Measurements from ENCODE around the gene USP17L28.
A peak's percentile ranks its signal among the peaks of the same experiment; 100 is the strongest.
"Not testable (repeated sequence)": the region's sequence is repeated elsewhere in the genome, so short reads cannot be mapped to it uniquely, and the experiment has no call there.

USP17L28 gene

GRCh38 chr4:9348593-9348992, at the start of gene USP17L28:
TSS of gene USP17L28 (plus strand) at chr4:9348893. CDS start at chr4:9348893, 0 bp downstream.
- not testable (repeated sequence) for H3K4me3 Mint-ChIP-seq, H3K36me3 Mint-ChIP-seq, H3K4me1 Mint-ChIP-seq, H3K9me3 Mint-ChIP-seq, H3K27ac Mint-ChIP-seq, H3K27me3 Mint-ChIP-seq

GRCh38 chr4:9324191-9324590, 24.5 kb upstream of the USP17L28 start:
- not testable (repeated sequence) for H3K9me3 Mint-ChIP-seq, H3K4me3 Mint-ChIP-seq, H3K27me3 Mint-ChIP-seq, H3K4me1 Mint-ChIP-seq, H3K27ac Mint-ChIP-seq, H3K36me3 Mint-ChIP-seq

- H3K4me3 Mint-ChIP-seq, result not testable (repeated sequence)
These were observed 23.8 kb upstream of the USP17L28 start, which contains the start of gene USP17L24 for GRCh38 chr4:9324865-9325264. TSS of gene USP17L24 (plus strand) at chr4:9325165. CDS start at chr4:9325165, 0 bp downstream.

GRCh38 chr4:9329611-9330010, 19.1 kb upstream of the USP17L28 start, which contains the start of gene USP17L25:
TSS of gene USP17L25 (plus strand) at chr4:9329911. CDS start at chr4:9329911, 0 bp downstream.
- not testable (repeated sequence) for H3K4me1 Mint-ChIP-seq, H3K9me3 Mint-ChIP-seq, H3K4me3 Mint-ChIP-seq, H3K27me3 Mint-ChIP-seq, H3K36me3 Mint-ChIP-seq, H3K27ac Mint-ChIP-seq

More at GRCh38 chr4:9324865-9325264, 23.8 kb upstream of the USP17L28 start, which contains the start of gene USP17L24:
- H3K27me3 Mint-ChIP-seq, H3K27ac Mint-ChIP-seq, H3K36me3 Mint-ChIP-seq, H3K4me1 Mint-ChIP-seq, H3K9me3 Mint-ChIP-seq: not testable (repeated sequence)

GRCh38 chr4:9334358-9334757, 14.3 kb upstream of the USP17L28 start, which contains the start of gene USP17L26:
TSS of gene USP17L26 (plus strand) at chr4:9334658. CDS start at chr4:9334658, 0 bp downstream.
- not testable (repeated sequence) for H3K36me3 Mint-ChIP-seq, H3K4me1 Mint-ChIP-seq, H3K27me3 Mint-ChIP-seq, H3K9me3 Mint-ChIP-seq, H3K27ac Mint-ChIP-seq, H3K4me3 Mint-ChIP-seq

- not testable (repeated sequence) for H3K9me3 Mint-ChIP-seq, H3K4me1 Mint-ChIP-seq, H3K36me3 Mint-ChIP-seq, H3K4me3 Mint-ChIP-seq, H3K27ac Mint-ChIP-seq, H3K27me3 Mint-ChIP-seq
These were observed 9.6 kb upstream of the USP17L28 start, which contains the start of gene USP17L5 for GRCh38 chr4:9339103-9339502. TSS of gene USP17L5 (plus strand) at chr4:9339403. CDS start at chr4:9339403, 0 bp downstream.

- not testable (repeated sequence) for H3K4me1 Mint-ChIP-seq, H3K9me3 Mint-ChIP-seq, H3K27ac Mint-ChIP-seq, H3K27me3 Mint-ChIP-seq, H3K4me3 Mint-ChIP-seq, H3K36me3 Mint-ChIP-seq
These were observed 4.8 kb upstream of the USP17L28 start, which contains the start of gene USP17L27 for GRCh38 chr4:9343848-9344247. TSS of gene USP17L27 (plus strand) at chr4:9344148. CDS start at chr4:9344148, 0 bp downstream.

GRCh38 chr4:9350866-9351265, 2.2 kb downstream of the USP17L28 start:
- not testable (repeated sequence) for H3K27me3 Mint-ChIP-seq, H3K36me3 Mint-ChIP-seq

GRCh38 chr4:9353338-9353737, 4.6 kb downstream of the USP17L28 start, which contains the start of gene USP17L29:
TSS of gene USP17L29 (plus strand) at chr4:9353638. CDS start at chr4:9353638, 0 bp downstream.
- H3K9me3 Mint-ChIP-seq, H3K27ac Mint-ChIP-seq, H3K4me3 Mint-ChIP-seq, H3K36me3 Mint-ChIP-seq, H3K27me3 Mint-ChIP-seq, H3K4me1 Mint-ChIP-seq: not testable (repeated sequence)

More at GRCh38 chr4:9350866-9351265, 2.2 kb downstream of the USP17L28 start:
- H3K4me1 Mint-ChIP-seq, H3K4me3 Mint-ChIP-seq, H3K27ac Mint-ChIP-seq, H3K9me3 Mint-ChIP-seq: not testable (repeated sequence)

- H3K27me3 Mint-ChIP-seq, H3K27ac Mint-ChIP-seq, H3K9me3 Mint-ChIP-seq, H3K4me1 Mint-ChIP-seq, H3K4me3 Mint-ChIP-seq, H3K36me3 Mint-ChIP-seq: not testable (repeated sequence)
These were observed 14.1 kb downstream of the USP17L28 start, which contains the start of gene USP17L30 for GRCh38 chr4:9362829-9363228. TSS of gene USP17L30 (plus strand) at chr4:9363129. CDS start at chr4:9363129, 0 bp downstream.

GRCh38 chr4:9379881-9380280, 31.2 kb downstream of the USP17L28 start:
- not testable (repeated sequence) for H3K36me3 Mint-ChIP-seq, H3K9me3 Mint-ChIP-seq, H3K27me3 Mint-ChIP-seq, H3K4me1 Mint-ChIP-seq, H3K27ac Mint-ChIP-seq
- peak overlapping the region; percentile 11 for H3K4me3 Mint-ChIP-seq

- not testable (repeated sequence) for H3K36me3 Mint-ChIP-seq, H3K27ac Mint-ChIP-seq, H3K9me3 Mint-ChIP-seq, H3K4me1 Mint-ChIP-seq, H3K27me3 Mint-ChIP-seq
- peak overlapping the region; percentile 57 for H3K4me3 Mint-ChIP-seq
These were observed 32.4 kb downstream of the USP17L28 start for GRCh38 chr4:9381012-9381534.

GRCh38 chr4:9384126-9384525, 35.4 kb downstream of the USP17L28 start:
- Mint-ChIP-seq H3K27me3 (no peaks in the 10 kb centered on the region), H3K27ac (no peak overlapping the region), H3K4me1 (peaks cover 3% of the 10 kb centered on the region), H3K36me3 (no peaks in the 10 kb centered on the region), H3K4me3 (no peak overlapping the region), H3K9me3 (no peaks in the 10 kb centered on the region)

- H3K9me3 Mint-ChIP-seq, H3K27ac Mint-ChIP-seq, H3K27me3 Mint-ChIP-seq, H3K4me3 Mint-ChIP-seq, H3K36me3 Mint-ChIP-seq, H3K4me1 Mint-ChIP-seq: not testable (repeated sequence)
These were observed 40.3 kb downstream of the USP17L28 start for GRCh38 chr4:9389001-9389400.
